GM10266 (cell line): ENCODE results near the gene GPAM.

Source experiments
- DNase-seq: peaks from one replicate; pipeline ENCODE4 v3.0.0; 2012; ENCODE audit errors: extremely low spot score
- TF ChIP-seq, protein P1 (sequence below): IDR thresholded peaks from 2 replicates; pipeline ENCODE4 v1.5.1; 2012; ENCODE audit warnings: mild to moderate bottlenecking, low read depth; ENCODE audit not compliant: control insufficient read depth, insufficient read depth; ENCODE audit errors: missing control alignments

The GPAM gene

DNA sequence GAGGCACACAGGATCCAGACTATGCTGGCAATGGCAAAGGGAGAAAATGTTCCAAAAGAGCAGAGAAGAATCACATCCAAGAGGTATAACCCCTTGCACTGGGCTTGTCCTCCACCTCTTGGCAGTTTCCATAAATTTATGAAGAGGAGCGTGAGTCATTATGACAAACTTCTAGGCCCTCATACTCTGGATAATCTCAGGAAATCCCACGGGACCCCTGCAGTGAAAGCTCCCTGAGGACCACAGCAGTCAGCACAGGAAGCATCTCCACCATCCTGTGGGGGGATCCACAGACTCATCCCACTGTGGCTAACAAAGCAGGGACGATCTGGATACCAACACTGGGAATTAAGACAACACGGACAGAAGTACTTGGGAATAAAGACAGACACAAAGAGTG lies 30.3 kb upstream of the GPAM start:
- no peak for DNase-seq
- TF ChIP-seq, protein P1, sequence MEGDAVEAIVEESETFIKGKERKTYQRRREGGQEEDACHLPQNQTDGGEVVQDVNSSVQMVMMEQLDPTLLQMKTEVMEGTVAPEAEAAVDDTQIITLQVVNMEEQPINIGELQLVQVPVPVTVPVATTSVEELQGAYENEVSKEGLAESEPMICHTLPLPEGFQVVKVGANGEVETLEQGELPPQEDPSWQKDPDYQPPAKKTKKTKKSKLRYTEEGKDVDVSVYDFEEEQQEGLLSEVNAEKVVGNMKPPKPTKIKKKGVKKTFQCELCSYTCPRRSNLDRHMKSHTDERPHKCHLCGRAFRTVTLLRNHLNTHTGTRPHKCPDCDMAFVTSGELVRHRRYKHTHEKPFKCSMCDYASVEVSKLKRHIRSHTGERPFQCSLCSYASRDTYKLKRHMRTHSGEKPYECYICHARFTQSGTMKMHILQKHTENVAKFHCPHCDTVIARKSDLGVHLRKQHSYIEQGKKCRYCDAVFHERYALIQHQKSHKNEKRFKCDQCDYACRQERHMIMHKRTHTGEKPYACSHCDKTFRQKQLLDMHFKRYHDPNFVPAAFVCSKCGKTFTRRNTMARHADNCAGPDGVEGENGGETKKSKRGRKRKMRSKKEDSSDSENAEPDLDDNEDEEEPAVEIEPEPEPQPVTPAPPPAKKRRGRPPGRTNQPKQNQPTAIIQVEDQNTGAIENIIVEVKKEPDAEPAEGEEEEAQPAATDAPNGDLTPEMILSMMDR = no peak

- TF ChIP-seq, protein P1 = no peak
Measured at GRCh38 chr10:112213098-112213823, 29.7 kb upstream of the GPAM start.

DNA sequence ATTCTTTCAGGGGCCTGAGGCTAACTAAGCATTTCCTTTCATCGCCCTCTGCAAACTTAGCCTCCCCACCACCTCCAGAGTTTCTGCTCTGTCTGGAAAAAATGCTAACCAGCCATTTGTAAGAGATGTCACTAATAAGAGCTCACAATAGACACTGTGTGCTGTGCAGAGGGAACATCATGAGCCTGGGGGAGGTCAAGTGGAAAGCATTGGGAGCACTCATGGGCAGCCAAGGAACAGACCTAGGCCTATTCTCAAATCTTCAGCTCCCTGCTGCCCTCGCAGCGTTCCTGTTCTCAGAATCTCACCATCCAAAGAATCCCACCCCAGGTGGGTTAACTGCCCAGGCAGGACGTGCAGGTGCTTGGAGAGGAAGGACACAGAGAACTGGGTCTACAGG lies 27.1 kb upstream of the GPAM start:
- TF ChIP-seq, protein P1 = no peak

More at GRCh38 chr10:112213098-112213823, 29.7 kb upstream of the GPAM start:
- no peak for DNase-seq

GRCh38 chr10:112209684-112210131 lies 26.1 kb upstream of the GPAM start:
- DNase-seq = no peak
- TF ChIP-seq, protein P1 = no peak

More for the DNA sequence above, 27.1 kb upstream of the GPAM start:
- no peak for DNase-seq

DNA sequence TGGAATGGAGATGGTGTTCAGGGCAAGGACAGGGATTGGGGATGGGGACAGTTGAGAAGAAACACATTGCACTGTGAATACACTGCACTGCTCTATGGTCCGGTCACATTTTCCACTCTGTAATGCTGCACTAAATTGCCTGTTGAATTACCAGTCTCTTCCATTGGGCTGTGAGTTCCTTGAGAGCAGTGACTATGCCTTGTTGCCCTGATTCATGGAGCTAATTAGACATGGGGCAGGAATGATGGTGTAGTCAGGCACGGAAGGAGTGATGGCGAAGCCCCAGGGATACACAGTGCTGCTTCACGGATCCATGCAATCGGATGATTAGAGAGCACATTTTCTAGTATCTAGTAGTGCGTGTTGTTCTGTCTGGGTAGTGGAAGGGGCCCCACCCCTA lies 25.4 kb upstream of the GPAM start:
- TF ChIP-seq, protein P1 = no peak
- DNase-seq = no peak

- DNase-seq = no peak
- TF ChIP-seq, protein P1 = no peak
Measured at GRCh38 chr10:112208292-112208691, 24.7 kb upstream of the GPAM start.

- TF ChIP-seq, protein P1 = no peak
- DNase-seq = peak; percentile 33
Measured at GRCh38 chr10:112203328-112204076, 19.9 kb upstream of the GPAM start.
